Thyroid gland (tissue), 4 donors: ENCODE measurements around the gene CAPN13. TPM values are rescaled to one million over a fixed set of nuclear protein-coding genes. Genes with fewer than 3 reads are reported as not detected.
A peak's percentile ranks its signal among the peaks of the same experiment; 100 is the strongest.

ENCODE experiments used
- DNase-seq, 2 donors: peaks; one replicate each; pipeline ENCODE4 v3.0.0-alpha.2; 2019
- H3K27ac ChIP-seq, 3 donors: fragments of 200-600 bp; sonication (generic); 1 replicate in 2 of 3; 2 replicates in 1 of 3; pipeline ENCODE4 v1.5.1; 2016 to 2019; ENCODE audit warnings: mild to moderate bottlenecking in 1 of 3, moderate library complexity in 1 of 3
- H3K27me3 ChIP-seq: fragments of 200-600 bp; sonication (generic); one replicate; pipeline ENCODE4 v1.5.1; 2019
- H3K36me3 ChIP-seq, 2 donors: fragments of 200-600 bp; sonication (generic); one replicate each; pipeline ENCODE4 v1.5.1; 2016 to 2019
- H3K4me1 ChIP-seq, 2 donors: fragments of 200-600 bp; sonication (generic); one replicate each; pipeline ENCODE4 v1.5.1; 2017 to 2019
- H3K4me3 ChIP-seq, 3 donors: fragments of 200-600 bp; sonication (generic); replicated peaks in 1 of 3; 1 replicate in 2 of 3; 2 replicates in 1 of 3; pipeline ENCODE4 v1.5.1; 2016; ENCODE audit warnings: mild to moderate bottlenecking in 1 of 3
- H3K9me3 ChIP-seq: fragments of 200-600 bp; sonication (generic); one replicate; pipeline ENCODE4 v1.5.1; 2017
- CTCF ChIP-seq, 6 experiments: fragments of 200-600 bp in 3 of 6; fragments of 450-650 bp in 3 of 6; sonication (generic) in 3 of 6; IDR thresholded peaks; one replicate each; pipeline ENCODE4 v1.5.1; 2016 to 2019; ENCODE audit warnings: antibody characterized with exemption in 6 of 6, mild to moderate bottlenecking in 2 of 6, inconsistent platforms in 1 of 6, moderate library complexity in 1 of 6
- POLR2A ChIP-seq, 2 donors: fragments of 450-650 bp; IDR thresholded peaks; one replicate each; pipeline ENCODE4 v1.6.1; 2017; ENCODE audit warnings: antibody characterized with exemption in 2 of 2, mild to moderate bottlenecking in 2 of 2, moderate library complexity in 1 of 2
- WGBS, 2 donors: methylation state at CpG; one replicate each; pipeline ENCODE4 v1.1.5; 2017; 5-methylcytosine and 5-hydroxymethylcytosine counted together
- intact Hi-C: fragments of 100-400 bp; cut with DNase I; formaldehyde crosslinking; loops from one replicate; pipeline ENCODE4 v1.15.1; 2023
- total RNA-seq, 4 donors: library from RNA; depleted of rRNA; stranded (reverse); fragments of >200 nt; gene quantifications; one replicate each; pipeline ENCODE4 v1.2.3, GENCODE V29; 2016

CAPN13 gene
- total RNA-seq, 4 donors from 2014 or later = 3.0 TPM; not detected in 3

GRCh38 chr2:30684996-30685395, 122.2 kb downstream of the CAPN13 start:
- 96 to 100% methylated on average over 3 of the region's 3 CpGs for WGBS, 2 donors
- intact Hi-C loops = no loop called here
- Histone ChIP-seq H3K36me3 (no peaks in the 10 kb centered on the region), H3K4me1 (peaks cover 16 to 17% of the 10 kb centered on the region in 2 donors), H3K9me3 (no peaks in the 10 kb centered on the region), H3K27me3 (no peaks in the 10 kb centered on the region), H3K27ac (peak overlapping the region in 1 of 3 donors; percentile 77), H3K4me3 (no peak overlapping the region)
- DNase-seq = no peak
- no peak for TF ChIP-seq CTCF (IDR thresholded peaks at IDR 0.05)
- no peak for TF ChIP-seq POLR2A (IDR thresholded peaks at IDR 0.05)

GRCh38 chr2:30684516-30684915, 122.7 kb downstream of the CAPN13 start:
- Histone ChIP-seq H3K27me3 (no peaks in the 10 kb centered on the region), H3K4me3 (no peak overlapping the region), H3K4me1 (peaks cover 16 to 17% of the 10 kb centered on the region in 2 donors), H3K27ac (no peak overlapping the region), H3K36me3 (no peaks in the 10 kb centered on the region), H3K9me3 (no peaks in the 10 kb centered on the region)
- intact Hi-C loops = no loop called here
- no peak for DNase-seq
- 87 to 92% methylated on average over 5 of the region's 5 CpGs for WGBS, 2 donors
- no peak for TF ChIP-seq CTCF (IDR thresholded peaks at IDR 0.05)
- no peak for TF ChIP-seq POLR2A (IDR thresholded peaks at IDR 0.05)

- intact Hi-C loops = no loop called here
- Histone ChIP-seq H3K9me3 (no peaks in the 10 kb centered on the region), H3K36me3 (no peaks in the 10 kb centered on the region), H3K27ac (no peak overlapping the region), H3K4me3 (no peak overlapping the region), H3K27me3 (no peaks in the 10 kb centered on the region), H3K4me1 (peaks cover 16 to 17% of the 10 kb centered on the region in 2 donors)
- no peak for DNase-seq
- TF ChIP-seq POLR2A (IDR thresholded peaks at IDR 0.05) (no peak), CTCF (IDR thresholded peaks at IDR 0.05) (no peak)
- 94 to 97% methylated on average over 8 of the region's 8 CpGs for WGBS, 2 donors
Observed at GRCh38 chr2:30684026-30684425, 123.2 kb downstream of the CAPN13 start.

- H3K27ac ChIP-seq = no peak overlapping the region
- H3K27me3 ChIP-seq = no peaks in the 10 kb centered on the region
- no peak overlapping the region for H3K4me3 ChIP-seq
- peaks cover 16 to 17% of the 10 kb centered on the region in 2 donors for H3K4me1 ChIP-seq
- no peaks in the 10 kb centered on the region for H3K9me3 ChIP-seq
- 96 to 98% methylated on average over 4 to 8 of the region's 8 CpGs for WGBS, 2 donors
- H3K36me3 ChIP-seq = no peaks in the 10 kb centered on the region
- intact Hi-C loops = no loop called here
- no peak for DNase-seq
- no peak for TF ChIP-seq POLR2A (IDR thresholded peaks at IDR 0.05)
- TF ChIP-seq CTCF (IDR thresholded peaks at IDR 0.05) = no peak
Observed at GRCh38 chr2:30683236-30683956, 123.8 kb downstream of the CAPN13 start.

- no peak for TF ChIP-seq CTCF (IDR thresholded peaks at IDR 0.05)
- no peak for TF ChIP-seq POLR2A (IDR thresholded peaks at IDR 0.05)
- no peak overlapping the region for H3K4me3 ChIP-seq
- no peaks in the 10 kb centered on the region for H3K36me3 ChIP-seq
- H3K9me3 ChIP-seq = no peaks in the 10 kb centered on the region
- no peak for DNase-seq
- peaks cover 6 to 7% of the 10 kb centered on the region in 2 donors for H3K4me1 ChIP-seq
- no peak overlapping the region for H3K27ac ChIP-seq
- intact Hi-C loops = no loop called here
- no peaks in the 10 kb centered on the region for H3K27me3 ChIP-seq
- WGBS, 2 donors = 91 to 95% methylated on average over 4 of the region's 4 CpGs
Observed at GRCh38 chr2:30681022-30681421, 126.2 kb downstream of the CAPN13 start.
